PC-9 (cell line): ENCODE results near the gene SOX1. TPM values are rescaled to one million over a fixed set of nuclear protein-coding genes. Genes with fewer than 3 reads are reported as not detected.

Experiments used
- BruUV-seq: library from RNA; stranded (reverse); fragments of 400-500 nt; replicated peaks from 2 replicates; lab custom pipeline; 2021; lab: Mats Ljungman, UMichigan
- CTCF ChIA-PET: fragments of 300-600 bp; sonication (Branson Sonifier 250); formaldehyde crosslinking; loops from one replicate; lab custom pipeline; 2022; ENCODE audit warnings: antibody characterized with exemption; lab: Charles Lee
- POLR2A ChIA-PET: fragments of 300-600 bp; sonication (Branson Sonifier 250); formaldehyde crosslinking; loops from one replicate; lab custom pipeline; 2022; ENCODE audit warnings: antibody characterized with exemption; ENCODE audit not compliant: unreplicated experiment; lab: Charles Lee
- DNase-seq, 2 experiments: peaks; one replicate each; pipeline versions ENCODE4 v3.0.0 to v3.0.0-alpha.2; 2015 to 2022; ENCODE audit warnings: mixed read lengths in 1 of 2
- H2AFZ ChIP-seq: fragments of 200-600 bp; sonication (generic); 2 replicates; pipeline ENCODE4 v1.8.1; 2017; ENCODE audit warnings: antibody characterized with exemption
- H3F3A ChIP-seq: fragments of 200-600 bp; sonication (generic); 2 replicates; pipeline ENCODE4 v1.8.1; 2017; ENCODE audit warnings: antibody characterized with exemption, mild to moderate bottlenecking, low read depth; ENCODE audit not compliant: insufficient read depth
- H3K27ac ChIP-seq: fragments of 200-600 bp; sonication (generic); 2 replicates; pipeline ENCODE4 v1.6.1; 2016; ENCODE audit warnings: mixed run types
- H3K27me3 ChIP-seq: fragments of 200-600 bp; sonication (generic); 2 replicates; pipeline ENCODE4 v1.6.1; 2016; ENCODE audit warnings: low read depth, mixed run types; ENCODE audit not compliant: insufficient read depth
- H3K36me3 ChIP-seq: fragments of 200-600 bp; sonication (generic); 2 replicates; pipeline ENCODE4 v1.6.1; 2016; ENCODE audit warnings: low read depth, mixed run types
- H3K4me1 ChIP-seq: fragments of 200-600 bp; sonication (generic); replicated peaks from 2 replicates; pipeline ENCODE4 v1.6.1; 2016; ENCODE audit warnings: mixed run types; ENCODE audit not compliant: insufficient read depth
- H3K4me2 ChIP-seq: fragments of 200-600 bp; sonication (generic); 2 replicates; pipeline ENCODE4 v1.6.1; 2017; ENCODE audit warnings: mixed run types
- H3K4me3 ChIP-seq: fragments of 200-600 bp; sonication (generic); 2 replicates; pipeline ENCODE4 v1.6.1; 2016; ENCODE audit warnings: mixed run types
- H3K79me2 ChIP-seq: fragments of 200-600 bp; sonication (generic); 2 replicates; pipeline ENCODE4 v1.6.1; 2017; ENCODE audit warnings: low read depth, mixed run types
- H3K9me2 ChIP-seq: fragments of 200-600 bp; sonication (generic); 2 replicates; pipeline ENCODE4 v1.8.1; 2017; ENCODE audit warnings: mild to moderate bottlenecking; ENCODE audit not compliant: insufficient read depth
- H3K9me3 ChIP-seq: fragments of 200-600 bp; sonication (generic); 2 replicates; pipeline ENCODE4 v1.8.1; 2016; ENCODE audit warnings: low read depth; ENCODE audit not compliant: insufficient read depth
- H4K20me1 ChIP-seq: fragments of 200-600 bp; sonication (generic); 2 replicates; pipeline ENCODE4 v1.8.1; 2017; ENCODE audit not compliant: insufficient read depth
- CTCF ChIP-seq: fragments of 200-600 bp; sonication (generic); conservative IDR thresholded peaks from 2 replicates; pipeline ENCODE4 v1.6.1; 2017; ENCODE audit warnings: mixed run types, antibody characterized with exemption, mild to moderate bottlenecking, moderate library complexity
- EZH2 ChIP-seq: fragments of 200-600 bp; sonication (generic); IDR thresholded peaks from 2 replicates; pipeline ENCODE4 v1.8.0; 2017; ENCODE audit warnings: antibody characterized with exemption, low read depth
- intact Hi-C: fragments of 100-400 bp; cut with micrococcal nuclease; formaldehyde crosslinking; loops from one replicate; pipeline ENCODE4 v1.10.0; 2022; ENCODE audit not compliant: unreplicated experiment
- total RNA-seq: library from RNA; stranded (reverse); gene quantifications from 2 replicates; pipeline ENCODE4 v1.2.3, GENCODE V29; 2021

Gene SOX1
- total RNA-seq, 1 experiment from 2014 or later: not detected

- TF ChIP-seq CTCF (no peak), EZH2 (no peak)
- ChIA-PET POLR2A (no interaction called here), CTCF (no interaction called here)
- H3K36me3 ChIP-seq: no peaks in the 10 kb centered on the region
- intact Hi-C loops: no loop called here
- no peaks in the 10 kb centered on the region for H3K79me2 ChIP-seq
- H3K9me2 ChIP-seq: no peaks in the 10 kb centered on the region
- H3K27me3 ChIP-seq: peaks cover 98% of the 10 kb centered on the region
- H3K27ac ChIP-seq: no peak overlapping the region
- H4K20me1 ChIP-seq: no peaks in the 10 kb centered on the region
- no peak for DNase-seq
- H3K9me3 ChIP-seq: no peaks in the 10 kb centered on the region
- H3F3A ChIP-seq: no peaks in the 10 kb centered on the region
- no peak overlapping the region for H2AFZ ChIP-seq
- H3K4me3 ChIP-seq: no peak overlapping the region
- BruUV-seq: no TSS peak
- no peaks in the 10 kb centered on the region for H3K4me1 ChIP-seq
- H3K4me2 ChIP-seq: no peak overlapping the region
Measured at GRCh38 chr13:112111239-112111857, 44.4 kb downstream of the SOX1 start.

- ChIA-PET POLR2A (no interaction called here), CTCF (no interaction called here)
- Histone ChIP-seq H3K4me3 (no peak overlapping the region), H3K9me2 (no peaks in the 10 kb centered on the region), H2AFZ (no peak overlapping the region), H3K4me1 (no peaks in the 10 kb centered on the region), H3K4me2 (no peak overlapping the region), H3K27me3 (peaks cover 98% of the 10 kb centered on the region), H3K9me3 (no peaks in the 10 kb centered on the region), H3F3A (no peaks in the 10 kb centered on the region), H3K79me2 (no peaks in the 10 kb centered on the region), H3K27ac (no peak overlapping the region), H4K20me1 (no peaks in the 10 kb centered on the region), H3K36me3 (no peaks in the 10 kb centered on the region)
- DNase-seq: no peak
- no TSS peak for BruUV-seq
- intact Hi-C loops: no loop called here
- TF ChIP-seq CTCF (no peak), EZH2 (no peak)
Measured at GRCh38 chr13:112112534-112113276, 45.8 kb downstream of the SOX1 start.

GRCh38 chr13:112113348-112113747 is 46.4 kb downstream of the SOX1 start:
- Histone ChIP-seq H3F3A (no peaks in the 10 kb centered on the region), H3K9me3 (no peaks in the 10 kb centered on the region), H3K4me2 (no peak overlapping the region), H4K20me1 (no peaks in the 10 kb centered on the region), H3K27me3 (peaks cover 100% of the 10 kb centered on the region), H3K79me2 (no peaks in the 10 kb centered on the region), H3K9me2 (no peaks in the 10 kb centered on the region), H3K27ac (no peak overlapping the region), H2AFZ (no peak overlapping the region), H3K4me3 (no peak overlapping the region), H3K36me3 (no peaks in the 10 kb centered on the region), H3K4me1 (no peaks in the 10 kb centered on the region)
- BruUV-seq: no TSS peak
- POLR2A ChIA-PET: no interaction called here
- intact Hi-C loops: no loop called here
- TF ChIP-seq CTCF (no peak), EZH2 (no peak)
- CTCF ChIA-PET: no interaction called here
- DNase-seq: no peak
